GM18861 (cell line): Measurements from ENCODE around the gene CHMP6.

Experiments used
- ATAC-seq: cut with Tn5 transposase; IDR thresholded peaks from one replicate; pipeline ENCODE4 v1.9.1; 2021; ENCODE audit not compliant: unreplicated experiment

Gene CHMP6

DNA sequence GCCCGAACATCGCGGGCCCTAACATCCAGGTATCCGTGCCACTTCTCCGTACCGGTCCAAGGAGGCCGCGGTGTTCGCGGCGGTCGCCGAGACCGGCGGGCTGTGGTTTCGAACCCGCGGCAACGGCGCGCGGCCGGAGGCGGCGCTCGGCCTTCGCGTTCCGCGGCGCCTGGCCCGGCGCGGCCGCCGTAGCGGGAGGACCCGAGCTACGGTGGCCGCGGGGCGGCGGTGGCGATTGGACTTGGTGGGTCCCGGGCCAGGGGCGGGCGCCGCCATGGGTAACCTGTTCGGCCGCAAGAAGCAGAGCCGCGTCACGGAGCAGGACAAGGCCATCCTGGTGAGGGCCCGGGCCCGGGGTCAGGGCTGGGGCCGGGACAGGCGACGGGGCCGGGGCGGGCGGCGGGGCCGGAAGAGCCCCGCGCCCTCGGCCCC lies at the start of gene CHMP6:
TSS of gene CHMP6 (plus strand) at position 197 of the 432 bp plus-strand sequence. CDS start at position 275, 78 bp downstream.
- ATAC-seq = no peak

DNA sequence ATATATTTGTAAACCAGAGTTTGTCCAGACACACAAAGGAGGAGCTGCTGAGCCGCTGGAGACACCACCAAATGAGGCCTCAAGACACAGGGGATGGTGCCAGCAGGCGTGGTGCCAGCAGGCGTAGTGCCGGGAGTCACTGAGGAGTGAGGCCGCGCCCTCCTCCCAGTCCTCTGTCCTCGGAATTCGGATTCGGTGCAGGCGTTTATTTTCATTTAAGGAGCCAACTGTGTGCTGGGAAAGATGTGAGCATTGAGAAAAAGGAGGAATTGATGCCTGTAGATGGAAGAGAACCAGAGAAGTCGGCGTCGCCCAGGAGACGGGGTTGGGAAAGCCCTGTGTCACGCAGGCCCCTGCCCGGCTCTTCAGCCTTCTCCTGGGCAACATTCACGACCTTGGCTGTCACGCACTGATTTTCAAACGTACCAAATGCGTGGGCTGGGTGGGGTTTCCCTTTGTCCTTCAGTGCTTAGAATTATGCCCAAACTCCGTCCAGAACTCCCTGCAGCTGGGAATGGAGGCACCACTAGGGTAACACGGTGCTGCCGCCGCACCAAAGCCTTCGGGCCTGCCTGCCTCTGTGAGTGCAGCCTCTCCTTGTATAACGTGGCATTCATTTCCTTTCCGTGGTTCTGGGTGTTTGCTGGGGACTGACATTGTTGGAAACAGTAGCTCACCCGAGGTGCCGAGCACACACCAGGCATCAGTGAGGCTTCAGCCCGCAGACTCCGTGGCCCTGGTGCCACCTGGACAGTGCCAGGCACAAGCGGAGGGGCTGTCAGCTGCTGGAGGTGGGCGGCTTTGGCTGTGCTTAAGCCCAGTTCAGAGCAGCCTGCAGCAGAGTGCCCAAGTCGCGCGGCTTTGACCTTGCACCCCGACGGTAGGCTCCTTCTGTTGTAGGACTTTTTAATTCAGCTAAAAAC lies 49.0 kb upstream of the CHMP6 start:
- no peak for ATAC-seq

DNA sequence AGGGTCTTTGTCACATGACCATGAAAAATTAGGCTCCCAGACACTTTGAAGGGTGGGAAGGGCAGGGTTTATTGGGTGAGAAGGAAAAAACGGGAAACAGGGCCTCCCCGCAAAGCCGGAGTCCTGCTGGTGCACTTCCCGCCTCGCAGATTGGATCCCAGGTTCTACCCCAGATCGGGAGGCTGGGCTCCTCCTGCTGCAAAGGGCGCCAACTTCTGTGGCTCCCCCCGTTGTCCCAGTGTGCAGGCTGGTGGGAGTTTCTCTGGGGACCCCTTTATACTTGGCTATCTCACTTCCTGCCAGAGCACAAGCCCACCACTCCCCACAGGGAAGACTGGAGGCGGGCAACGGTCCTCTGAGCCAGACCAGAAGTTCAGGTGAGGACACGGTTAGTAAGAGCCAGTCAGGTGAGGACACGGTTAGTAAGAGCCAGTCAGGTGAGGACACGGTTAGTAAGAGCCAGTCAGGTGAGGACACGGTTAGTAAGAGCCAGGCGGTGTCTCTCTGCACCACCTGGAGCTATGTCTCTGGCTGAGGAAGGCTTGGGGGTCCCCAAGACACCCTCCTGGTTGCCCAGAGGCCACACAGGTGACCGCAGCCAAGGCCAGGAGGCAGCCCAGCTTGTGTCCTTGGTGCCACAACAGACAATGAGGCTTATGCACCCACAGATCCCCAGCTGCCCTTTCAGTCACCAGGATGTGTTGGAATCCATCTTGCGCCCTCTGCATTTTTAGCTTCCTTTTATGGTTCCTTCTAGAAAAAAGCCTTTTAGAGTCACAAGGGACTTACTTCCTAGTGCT lies 48.1 kb upstream of the CHMP6 start:
- no peak for ATAC-seq

DNA sequence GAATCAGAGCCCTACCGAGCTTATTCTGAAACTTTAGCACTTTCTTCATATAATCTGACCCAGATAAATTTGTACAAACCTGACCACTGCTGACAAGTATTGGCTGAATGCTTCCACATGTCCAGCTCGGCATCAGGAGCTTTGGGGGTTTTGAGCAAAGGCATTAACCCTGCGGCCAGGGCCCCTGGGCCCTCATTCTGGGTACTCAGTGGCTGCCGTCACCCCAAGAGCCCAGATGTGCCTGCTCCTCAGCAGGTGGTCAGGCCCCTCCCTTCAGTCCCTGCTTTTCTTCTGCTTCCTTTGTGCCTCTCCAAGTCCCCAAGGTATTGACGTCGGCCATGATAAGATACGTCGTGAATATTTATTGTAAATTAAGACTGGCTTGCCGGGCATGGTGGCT lies 47.3 kb upstream of the CHMP6 start:
- no peak for ATAC-seq

DNA sequence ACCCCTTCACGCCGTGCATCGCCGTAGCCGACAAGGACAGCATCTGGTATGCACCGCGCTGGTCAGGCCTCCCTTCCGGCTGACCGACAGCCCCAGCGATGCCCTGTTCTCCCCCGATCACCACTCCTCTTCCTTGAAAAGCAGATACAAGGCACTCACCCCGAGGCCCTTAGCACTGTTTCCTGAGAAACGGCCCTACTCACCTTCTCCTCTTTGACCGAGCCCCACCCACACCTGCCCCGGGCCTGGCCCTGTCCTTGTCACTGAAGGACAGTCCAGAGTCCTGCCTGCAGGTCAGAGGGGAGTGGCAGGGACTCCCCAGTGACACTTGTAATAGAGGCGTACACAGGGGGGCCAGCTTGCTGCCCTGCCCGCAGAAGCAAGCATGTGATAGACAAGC lies 45.9 kb upstream of the CHMP6 start:
- no peak for ATAC-seq

DNA sequence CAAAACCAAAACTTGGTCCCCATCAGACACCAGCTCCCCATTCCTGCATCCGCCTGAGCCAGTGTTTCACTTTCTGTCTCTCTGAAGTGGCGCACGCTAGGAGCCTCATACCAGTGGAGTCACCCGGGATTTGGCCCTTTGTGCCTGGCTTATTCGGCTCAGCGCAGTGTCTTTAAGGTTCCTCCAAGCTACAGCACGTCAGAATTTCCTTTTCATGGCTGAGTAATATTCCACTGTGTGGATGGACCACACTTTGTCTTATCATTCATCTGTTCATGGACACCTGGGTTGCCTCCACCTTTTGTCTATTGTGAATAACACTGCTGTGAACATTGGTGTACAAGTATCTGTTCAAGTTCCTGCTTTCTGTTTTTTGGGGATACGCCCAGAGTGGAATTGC lies 45.2 kb upstream of the CHMP6 start:
- ATAC-seq = no peak

DNA sequence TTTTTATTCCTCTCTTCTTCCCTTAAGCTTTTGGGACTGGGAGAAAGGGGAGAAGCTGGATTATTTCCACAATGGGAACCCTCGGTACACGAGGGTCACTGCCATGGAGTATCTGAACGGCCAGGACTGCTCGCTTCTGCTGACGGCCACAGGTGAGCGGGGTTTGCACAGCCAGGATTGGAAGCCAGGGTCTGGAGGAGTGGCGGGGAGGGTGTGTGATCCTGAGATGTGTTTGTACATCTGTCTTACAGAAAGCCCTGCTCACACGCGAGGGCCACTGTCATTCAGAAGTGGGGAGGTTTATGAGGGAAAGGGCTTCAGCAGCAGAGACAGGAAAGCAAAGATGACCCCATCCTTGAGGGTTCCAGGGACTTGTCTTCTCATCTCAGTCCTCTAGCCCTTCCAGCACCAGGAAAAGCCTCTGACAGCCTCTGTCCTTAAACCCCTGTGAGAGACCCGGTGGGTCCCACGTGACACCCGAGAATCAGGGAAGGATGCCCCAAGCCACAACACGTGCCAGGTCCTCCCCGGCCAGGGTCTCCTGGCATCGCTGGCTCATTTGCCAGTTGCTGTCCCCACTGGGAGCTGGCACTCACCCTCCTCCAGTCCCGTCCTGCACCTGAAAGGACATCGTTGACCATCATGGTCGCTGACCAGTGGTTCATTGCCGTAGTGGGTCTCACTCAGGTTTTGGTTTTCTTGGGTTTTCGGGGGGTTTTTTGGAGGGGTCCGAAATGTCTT lies 44.3 kb upstream of the CHMP6 start:
- ATAC-seq = no peak

DNA sequence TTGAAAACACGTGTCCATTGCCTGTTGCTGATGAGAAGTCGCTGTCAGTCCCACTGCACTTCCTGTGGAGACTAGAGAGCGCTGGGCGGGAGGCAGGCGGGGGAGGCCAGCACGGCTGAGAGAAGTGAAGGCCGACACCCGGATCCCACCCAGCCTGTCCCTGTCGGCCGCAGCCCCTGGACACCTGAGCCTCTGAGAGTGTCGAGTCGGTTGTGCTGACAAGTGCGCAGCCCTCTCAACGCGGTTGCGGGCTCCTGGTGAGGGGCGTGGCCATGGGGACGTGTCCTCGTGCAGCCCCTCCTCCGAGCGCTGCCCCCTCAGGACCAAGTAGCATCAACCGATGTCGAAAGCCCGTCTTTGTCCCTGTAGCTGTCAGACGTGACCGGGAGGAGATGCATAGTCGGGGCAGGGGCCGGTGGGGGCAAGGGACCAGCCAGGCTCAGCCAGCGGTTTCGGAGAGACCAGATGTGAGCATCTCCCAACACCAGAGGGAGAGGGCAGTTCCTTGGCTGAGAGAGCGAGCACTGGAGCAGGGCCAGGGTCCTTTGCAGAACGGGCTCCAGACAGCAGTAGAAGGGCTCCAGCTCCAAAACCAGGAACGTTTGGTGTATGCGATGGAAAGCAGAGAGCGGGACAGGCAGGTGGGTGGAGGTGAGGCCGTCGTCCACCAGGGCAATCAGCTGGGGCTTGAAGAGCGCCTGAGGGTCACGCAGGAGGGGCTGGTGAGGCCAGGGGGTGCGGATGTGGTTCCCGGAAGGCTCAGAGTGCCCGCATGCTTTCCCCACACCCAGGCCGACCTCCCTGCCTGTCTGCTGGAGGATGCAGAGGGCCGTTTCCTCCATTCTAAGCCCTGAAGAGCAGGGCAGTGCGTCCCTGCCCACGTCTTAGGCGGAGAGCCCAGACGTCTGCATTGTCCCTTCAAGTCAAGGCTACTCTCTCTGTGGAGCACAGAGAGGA lies 43.3 kb upstream of the CHMP6 start:
- no peak for ATAC-seq

DNA sequence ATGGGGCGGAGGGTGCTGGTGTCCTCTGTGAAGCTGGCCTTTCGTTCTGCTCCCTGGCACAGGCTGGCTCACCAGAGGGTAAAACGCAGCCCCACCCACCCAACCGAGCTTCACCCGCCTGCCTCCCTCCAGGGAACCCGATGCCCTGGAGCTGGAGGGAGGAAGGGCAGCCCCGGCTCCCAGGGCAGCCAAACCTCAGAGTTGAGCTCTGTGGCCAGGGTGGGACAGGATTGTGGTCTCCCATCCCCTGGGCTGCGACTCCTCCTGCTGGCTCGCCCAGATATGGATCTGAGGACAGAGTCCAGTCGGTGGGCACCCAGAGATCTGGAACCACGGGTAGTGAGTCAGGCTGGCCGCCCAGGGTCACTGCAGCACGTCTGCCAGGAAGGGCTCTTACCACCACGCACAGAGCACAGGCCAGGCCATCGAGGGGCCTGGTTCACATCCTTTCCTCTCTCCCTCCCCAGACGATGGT lies 42.6 kb upstream of the CHMP6 start:
- no peak for ATAC-seq

DNA sequence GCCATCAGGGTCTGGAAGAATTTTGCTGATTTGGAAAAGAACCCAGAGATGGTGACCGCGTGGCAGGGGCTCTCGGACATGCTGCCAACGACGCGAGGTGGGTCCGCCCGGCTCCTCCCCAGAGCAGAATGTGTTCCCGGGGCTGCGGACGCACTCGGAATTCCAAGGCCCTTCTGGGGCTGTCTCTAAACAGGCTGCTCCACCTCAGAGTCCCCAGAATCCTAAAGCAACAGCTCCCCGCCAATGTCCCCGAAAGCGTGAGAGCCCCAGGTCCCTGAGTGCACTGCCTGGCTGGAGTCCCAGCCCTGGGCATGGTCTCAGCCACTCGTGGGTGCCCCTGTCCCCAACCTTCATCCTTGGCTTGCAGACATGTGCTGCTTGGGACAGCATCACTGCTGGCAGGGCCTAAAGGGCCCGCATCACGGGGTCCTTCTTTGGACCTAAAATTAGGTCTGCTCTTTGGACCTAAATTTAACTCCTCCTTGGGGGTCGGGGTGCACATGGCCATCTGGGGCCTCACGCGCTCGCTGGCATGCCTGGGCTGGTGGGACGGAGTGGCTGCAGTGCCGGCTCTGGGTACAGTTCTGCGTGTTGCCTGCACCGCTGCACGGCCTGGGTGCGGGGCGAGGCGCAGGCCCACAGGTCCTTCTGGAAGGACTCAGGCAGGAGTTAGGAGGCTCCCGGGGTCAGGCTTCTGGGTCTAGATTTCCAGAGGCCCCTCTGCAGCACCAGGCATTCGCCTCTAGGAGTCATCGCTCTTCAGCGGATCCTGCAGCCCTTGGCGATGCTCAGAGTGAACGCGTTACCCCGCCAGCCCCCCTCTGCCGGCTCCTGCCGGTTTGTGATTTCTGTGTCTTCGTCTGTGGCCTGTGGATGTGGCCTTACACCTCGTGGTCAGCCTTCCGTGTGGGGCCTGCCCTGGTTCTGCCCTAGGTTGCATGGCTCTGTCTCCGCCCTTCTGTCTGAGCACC lies 41.9 kb upstream of the CHMP6 start:
- no peak for ATAC-seq

DNA sequence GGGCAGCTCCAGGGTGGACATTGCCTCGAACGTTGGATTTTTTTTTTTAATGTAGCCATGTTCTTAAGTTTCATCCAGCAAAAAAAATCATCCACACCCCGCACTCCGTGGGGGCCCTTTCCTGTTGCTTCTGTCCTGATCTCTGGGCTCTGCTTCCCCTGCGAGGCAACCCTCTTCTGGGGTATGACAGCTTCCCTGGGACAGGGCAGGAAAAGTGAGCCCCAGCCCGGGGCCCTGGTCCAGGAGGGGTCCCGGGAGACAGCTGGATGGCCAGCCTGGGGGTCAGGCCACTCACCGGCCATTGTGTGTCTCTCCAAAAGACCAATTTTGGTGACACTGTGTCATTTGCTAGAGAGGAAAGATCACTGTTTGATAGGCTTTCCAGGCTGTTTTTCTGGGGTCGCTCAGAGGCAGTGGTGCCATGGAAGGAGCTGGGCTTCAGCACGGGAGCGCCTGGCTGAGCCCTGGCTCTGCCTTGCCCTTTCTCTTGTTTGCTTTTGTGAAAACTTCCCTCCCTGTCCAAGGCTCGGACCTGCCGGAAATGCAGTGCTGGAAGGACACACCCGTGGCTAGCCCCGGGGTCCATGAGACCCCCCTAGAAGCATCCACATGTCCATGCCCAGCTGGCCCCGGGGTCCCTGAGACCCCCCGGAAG lies 41.0 kb upstream of the CHMP6 start:
- ATAC-seq = no peak

DNA sequence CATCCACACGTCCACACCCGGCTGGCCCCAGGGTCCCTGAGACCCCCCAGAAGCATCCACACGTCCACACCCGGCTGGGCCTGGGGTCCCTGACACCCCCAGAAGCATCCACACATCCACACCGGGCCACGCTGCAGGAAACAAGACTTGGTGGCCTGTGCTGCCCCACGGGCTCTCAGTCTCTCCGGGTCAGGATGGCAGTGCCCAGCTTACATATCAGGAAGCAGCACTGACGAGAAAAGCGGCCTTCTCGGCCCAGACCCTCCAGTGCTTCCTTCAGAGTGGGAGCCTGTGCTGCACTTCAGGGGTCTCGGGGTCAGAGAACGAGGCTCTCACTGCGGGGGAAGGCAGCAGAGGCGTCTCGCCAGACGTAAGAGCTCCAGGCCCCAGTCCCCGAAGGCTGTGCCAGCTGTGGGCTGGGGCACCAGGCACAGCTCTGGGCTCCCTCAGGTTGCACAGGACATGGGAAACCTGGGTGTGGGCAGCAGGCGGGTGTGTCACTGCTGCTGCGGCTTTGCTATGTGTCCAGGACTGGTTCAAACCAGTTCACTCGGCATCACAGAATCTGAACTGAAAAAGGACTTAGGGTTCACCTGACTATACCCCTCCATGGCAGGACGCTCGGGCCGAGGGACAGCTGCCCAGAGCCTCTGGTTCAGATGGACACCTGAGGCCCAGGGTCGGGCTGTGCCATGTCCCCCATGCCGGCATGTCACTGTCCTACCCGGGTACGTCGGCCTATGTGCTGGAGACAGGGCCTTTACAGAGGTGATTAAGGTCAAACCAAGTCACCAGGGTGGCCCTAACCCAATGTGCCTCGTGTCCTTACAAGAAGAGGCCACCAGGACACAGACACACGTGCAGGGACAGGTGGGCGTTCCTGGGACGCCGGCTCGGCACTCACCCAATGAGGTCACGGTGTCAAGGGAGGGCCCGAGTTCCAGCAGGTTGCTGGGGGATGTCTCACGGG lies 40.2 kb upstream of the CHMP6 start:
- no peak for ATAC-seq

DNA sequence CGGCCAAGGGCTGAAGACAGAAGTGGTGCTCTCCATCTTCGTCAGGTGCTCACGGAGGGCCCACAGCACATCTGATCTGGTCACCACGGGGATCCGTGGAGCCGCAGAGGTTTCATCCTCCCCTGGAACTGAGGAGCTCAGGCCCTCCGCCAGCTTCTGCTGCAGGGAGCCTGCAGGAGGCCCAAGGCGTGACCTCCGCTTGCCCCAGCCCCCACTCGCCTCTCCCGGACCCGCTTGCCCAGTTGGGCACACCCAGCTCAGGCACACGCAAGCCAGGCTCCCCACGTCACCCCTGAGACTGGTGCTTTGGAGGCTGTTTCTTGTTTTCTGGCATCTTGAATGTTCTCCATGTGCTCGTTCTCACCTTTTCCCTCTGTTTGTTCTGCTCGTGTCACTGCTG lies 39.4 kb upstream of the CHMP6 start:
- ATAC-seq = no peak

DNA sequence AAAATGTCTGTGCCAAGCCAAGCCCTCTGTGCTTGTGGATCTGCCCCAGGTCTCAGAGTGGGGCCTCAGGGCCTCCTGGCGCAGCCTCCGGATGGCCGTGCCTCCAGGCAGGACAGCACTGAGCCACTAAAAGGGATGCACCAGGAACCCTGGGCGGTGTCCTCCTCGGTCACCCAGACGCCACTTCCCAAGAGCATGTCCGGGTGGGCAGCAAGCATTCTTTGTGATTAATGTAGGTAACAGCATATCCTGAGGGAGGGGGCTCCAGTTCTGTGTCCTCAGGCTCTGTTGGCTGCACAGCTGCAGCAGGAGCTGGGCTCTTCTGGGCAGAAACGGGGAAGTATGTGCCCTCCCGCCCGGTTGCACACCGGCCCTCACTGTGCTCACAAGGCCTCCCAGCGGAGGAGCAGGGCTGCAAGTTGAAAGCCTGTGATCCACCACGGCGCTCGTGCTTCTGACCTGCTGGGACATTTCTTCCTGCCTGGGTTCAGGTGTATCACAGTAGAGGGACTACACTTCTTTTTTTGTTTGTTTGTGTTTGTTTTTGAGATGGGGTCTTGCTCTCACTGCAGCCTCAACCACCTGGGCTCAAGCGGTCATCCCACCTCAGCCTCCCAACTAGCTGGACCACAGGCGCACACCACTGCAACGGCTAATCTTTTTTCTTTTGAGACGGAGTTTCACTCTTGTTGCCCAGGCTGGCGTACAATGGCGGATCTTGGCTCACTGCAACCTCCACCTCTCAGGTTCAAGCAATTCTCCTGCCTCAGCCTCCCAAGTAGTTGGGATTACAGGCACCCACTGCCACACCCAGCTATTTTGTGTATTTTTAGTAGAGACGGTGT lies 37.9 kb upstream of the CHMP6 start:
- no peak for ATAC-seq

DNA sequence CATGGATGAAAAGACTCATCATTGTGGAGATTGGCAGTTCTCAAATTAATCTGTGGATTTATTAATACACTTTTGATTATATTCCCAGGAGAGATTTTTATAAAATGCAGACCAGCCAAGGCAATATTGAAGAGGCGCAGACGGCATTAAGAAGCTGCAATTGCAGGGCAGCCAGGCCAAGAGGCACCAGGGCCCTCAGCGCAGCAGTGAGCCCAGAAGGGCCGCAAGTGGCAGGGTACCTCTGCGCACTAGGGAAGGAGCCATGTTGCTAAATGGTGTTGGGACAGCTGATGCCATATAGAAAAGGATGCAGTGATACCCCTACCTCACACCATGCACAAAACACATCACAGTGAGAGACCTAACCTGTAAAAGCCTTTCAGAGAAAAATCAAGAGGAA lies 36.6 kb upstream of the CHMP6 start:
- ATAC-seq = no peak

DNA sequence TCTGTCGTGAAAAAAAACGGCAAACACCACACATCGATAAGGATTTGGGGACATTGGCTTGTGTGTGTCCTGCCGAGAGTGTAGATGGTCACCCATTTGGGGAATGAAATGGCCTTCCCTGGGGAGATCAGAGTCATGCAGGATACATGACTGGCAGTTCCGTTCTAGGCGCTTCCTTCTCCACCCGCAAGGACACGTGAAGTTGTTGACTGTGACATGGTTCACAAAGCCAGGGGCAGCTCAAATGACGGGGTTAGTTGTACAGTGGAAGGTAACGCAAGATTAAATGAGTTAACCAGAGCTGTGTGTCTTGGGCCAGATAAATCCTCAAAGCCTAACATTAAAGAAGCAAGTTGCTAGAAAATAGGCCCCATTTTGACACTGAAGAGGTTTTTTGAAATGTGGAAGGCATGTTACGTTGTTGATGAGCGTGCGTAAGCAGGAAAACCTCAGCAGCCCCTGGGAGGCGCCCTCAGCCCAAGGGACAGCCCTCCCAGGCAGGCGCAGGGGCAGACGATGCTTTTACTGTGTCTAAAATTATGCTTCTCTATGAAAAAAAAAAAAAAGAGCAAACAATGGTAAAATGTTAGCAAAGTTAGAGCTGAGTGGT lies 35.9 kb upstream of the CHMP6 start:
- no peak for ATAC-seq
